ENCODE measurements around the gene RIPOR2.
"Not testable (repeated sequence)": the region's sequence is repeated elsewhere in the genome, so short reads cannot be mapped to it uniquely, and the experiment has no call there.

RIPOR2 gene

GRCh38 chr6:24920136-24920535 is 15.6 kb downstream of the RIPOR2 start:
- TF ChIP-seq MYC (IDR thresholded peaks at IDR 0.05; ENCODE audit: low read depth, low read length): no peak
- no peak for TF ChIP-seq MAX (IDR thresholded peaks at IDR 0.05; ENCODE audit: low read depth, low read length)
- no peak for TF ChIP-seq CTCF (IDR thresholded peaks at IDR 0.05; ENCODE audit: low read depth, low read length)
- no peak for TF ChIP-seq POLR2A (IDR thresholded peaks at IDR 0.05; ENCODE audit: extremely low read depth, insufficient read length)
- H3K4me3 ChIP-seq (ENCODE audit: low read depth, low read length): no peak overlapping the region
- no peak for DNase-seq (ENCODE audit: low read depth)

GRCh38 chr6:24919056-24919892 is 16.5 kb downstream of the RIPOR2 start:
- no peak for DNase-seq (ENCODE audit: low read depth)
- TF ChIP-seq POLR2A (IDR thresholded peaks at IDR 0.05; ENCODE audit: extremely low read depth, insufficient read length): no peak
- no peak for TF ChIP-seq MYC (IDR thresholded peaks at IDR 0.05; ENCODE audit: low read depth, low read length)
- no peak for TF ChIP-seq CTCF (IDR thresholded peaks at IDR 0.05; ENCODE audit: low read depth, low read length)
- no peak for TF ChIP-seq MAX (IDR thresholded peaks at IDR 0.05; ENCODE audit: low read depth, low read length)
- no peak overlapping the region for H3K4me3 ChIP-seq (ENCODE audit: low read depth, low read length)

GRCh38 chr6:24918641-24919055 is 17.1 kb downstream of the RIPOR2 start:
- TF ChIP-seq MAX (IDR thresholded peaks at IDR 0.05; ENCODE audit: low read depth, low read length): no peak
- TF ChIP-seq POLR2A (IDR thresholded peaks at IDR 0.05; ENCODE audit: extremely low read depth, insufficient read length): no peak
- TF ChIP-seq MYC (IDR thresholded peaks at IDR 0.05; ENCODE audit: low read depth, low read length): no peak
- no peak for TF ChIP-seq CTCF (IDR thresholded peaks at IDR 0.05; ENCODE audit: low read depth, low read length)

GRCh38 chr6:24916496-24916895 is 19.3 kb downstream of the RIPOR2 start:
- no peak for DNase-seq (ENCODE audit: low read depth)
- H3K4me3 ChIP-seq (ENCODE audit: low read depth, low read length): no peak overlapping the region
- no peak for TF ChIP-seq CTCF (IDR thresholded peaks at IDR 0.05; ENCODE audit: low read depth, low read length)
- TF ChIP-seq POLR2A (IDR thresholded peaks at IDR 0.05; ENCODE audit: extremely low read depth, insufficient read length): no peak

More at GRCh38 chr6:24918641-24919055, 17.1 kb downstream of the RIPOR2 start:
- DNase-seq (ENCODE audit: low read depth): no peak
- H3K4me3 ChIP-seq (ENCODE audit: low read depth, low read length): no peak overlapping the region

GRCh38 chr6:24915641-24916040 is 20.1 kb downstream of the RIPOR2 start:
- no peak overlapping the region for H3K4me3 ChIP-seq (ENCODE audit: low read depth, low read length)
- no peak for TF ChIP-seq MYC (IDR thresholded peaks at IDR 0.05; ENCODE audit: low read depth, low read length)
- no peak for TF ChIP-seq CTCF (IDR thresholded peaks at IDR 0.05; ENCODE audit: low read depth, low read length)
- no peak for TF ChIP-seq POLR2A (IDR thresholded peaks at IDR 0.05; ENCODE audit: extremely low read depth, insufficient read length)
- TF ChIP-seq MAX (IDR thresholded peaks at IDR 0.05; ENCODE audit: low read depth, low read length): no peak
- no peak for DNase-seq (ENCODE audit: low read depth)

GRCh38 chr6:24914082-24914481 is 21.7 kb downstream of the RIPOR2 start:
- DNase-seq (ENCODE audit: low read depth): not testable (repeated sequence)

More at GRCh38 chr6:24914082-24914481, 21.7 kb downstream of the RIPOR2 start:
- H3K4me3 ChIP-seq (ENCODE audit: low read depth, low read length): not testable (repeated sequence)
